Measurements from ENCODE around the gene MMP17.

- TF ChIP-seq POLR2A (IDR thresholded peaks at IDR 0.05; ENCODE audit: low read depth, low read length) = no peak
- TF ChIP-seq POLR2AphosphoS5 (IDR thresholded peaks at IDR 0.05; ENCODE audit: low read depth, low read length) = no peak
Observed at GRCh38 chr12:131779027-131779426, 49.2 kb upstream of the MMP17 start.

Data from GM12891 (cell line).